ENCODE results near the gene COQ9.

GRCh38 chr16:57497121-57497520, 49.8 kb downstream of the COQ9 start:
- TF ChIP-seq POLR2A (IDR thresholded peaks at IDR 0.05) (no peak), CTCF (IDR thresholded peaks at IDR 0.05) (no peak)
